ENCODE data around the gene UMODL1. TPM values are rescaled to one million over a fixed set of nuclear protein-coding genes. Genes with fewer than 3 reads are reported as not detected.
A peak's percentile ranks its signal among the peaks of the same experiment; 100 is the strongest.
"Not testable (repeated sequence)": the region's sequence is repeated elsewhere in the genome, so short reads cannot be mapped to it uniquely, and the experiment has no call there.

UMODL1 gene
- total RNA-seq, 1 donor from 2014 or later = 0.05 TPM

GRCh38 chr21:42105476-42106315 lies 34.6 kb downstream of the UMODL1 start:
- ATAC-seq (ENCODE audit: poor library complexity) (no peak), DNase-seq (no peak)
- intact Hi-C loops (cut with DNase I) = no loop called here

- DNase-seq (no peak), ATAC-seq (ENCODE audit: poor library complexity) (no peak)
- intact Hi-C loops (cut with DNase I) = no loop called here
Observed at GRCh38 chr21:42106425-42106824, 35.3 kb downstream of the UMODL1 start.

GRCh38 chr21:42107177-42107880 lies 36.2 kb downstream of the UMODL1 start:
- intact Hi-C loops (cut with DNase I) = no loop called here
- ATAC-seq (ENCODE audit: poor library complexity) (peak; percentile 15), DNase-seq (no peak)

- intact Hi-C loops (cut with DNase I) = no loop called here
- DNase-seq = peak; percentile 76
- ATAC-seq (ENCODE audit: poor library complexity) = peak; percentile 95
Observed at GRCh38 chr21:42107881-42108553, 36.9 kb downstream of the UMODL1 start.

GRCh38 chr21:42108554-42109340 lies 37.6 kb downstream of the UMODL1 start:
- intact Hi-C loops (cut with DNase I) = no loop called here
- no peak for ATAC-seq (ENCODE audit: poor library complexity)
- DNase-seq = no peak

- DNase-seq (no peak), ATAC-seq (ENCODE audit: poor library complexity) (no peak)
- intact Hi-C loops (cut with DNase I) = no loop called here
Observed at GRCh38 chr21:42109473-42109872, 38.4 kb downstream of the UMODL1 start.

- no peak for DNase-seq
- no peak for ATAC-seq (ENCODE audit: poor library complexity)
- intact Hi-C loops (cut with DNase I) = loop anchor here (10.0 kb wide), 1 partner anchor 495 kb away; no protein-coding TSS in a partner anchor
Observed at GRCh38 chr21:42109873-42110525, 38.9 kb downstream of the UMODL1 start.

GRCh38 chr21:42110691-42111469 lies 39.8 kb downstream of the UMODL1 start:
- DNase-seq (no peak), ATAC-seq (ENCODE audit: poor library complexity) (no peak)
- intact Hi-C loops (cut with DNase I) = loop anchor here (10.0 kb wide), 1 partner anchor 496 kb away; no protein-coding TSS in a partner anchor

GRCh38 chr21:42111470-42111743 lies 40.3 kb downstream of the UMODL1 start:
- no peak for ATAC-seq (ENCODE audit: poor library complexity)
- DNase-seq = no peak
- intact Hi-C loops (cut with DNase I) = loop anchor here (10.0 kb wide), 1 partner anchor 497 kb away; no protein-coding TSS in a partner anchor

GRCh38 chr21:42111811-42112210 lies 40.7 kb downstream of the UMODL1 start:
- ATAC-seq (ENCODE audit: poor library complexity) (no peak), DNase-seq (no peak)
- intact Hi-C loops (cut with DNase I) = loop anchor here (10.0 kb wide), 1 partner anchor 497 kb away; no protein-coding TSS in a partner anchor

GRCh38 chr21:42112238-42112637 lies 41.1 kb downstream of the UMODL1 start:
- intact Hi-C loops (cut with DNase I) = loop anchor here (10.0 kb wide), 1 partner anchor 497 kb away; no protein-coding TSS in a partner anchor
- DNase-seq (no peak), ATAC-seq (ENCODE audit: poor library complexity) (no peak)

GRCh38 chr21:42112857-42113256 lies 41.7 kb downstream of the UMODL1 start:
- intact Hi-C loops (cut with DNase I) = loop anchor here (10.0 kb wide), 1 partner anchor 498 kb away; no protein-coding TSS in a partner anchor
- ATAC-seq (ENCODE audit: poor library complexity) = no peak
- DNase-seq = no peak

- intact Hi-C loops (cut with DNase I) = loop anchor here (10.0 kb wide), 1 partner anchor 499 kb away; no protein-coding TSS in a partner anchor
- ATAC-seq (ENCODE audit: poor library complexity) (no peak), DNase-seq (no peak)
Observed at GRCh38 chr21:42113926-42114409, 42.9 kb downstream of the UMODL1 start.

- intact Hi-C loops (cut with DNase I) = loop anchor here (10.0 kb wide), 1 partner anchor 500 kb away; no protein-coding TSS in a partner anchor
- DNase-seq (no peak), ATAC-seq (ENCODE audit: poor library complexity) (no peak)
Observed at GRCh38 chr21:42114646-42115045, 43.5 kb downstream of the UMODL1 start.

- intact Hi-C loops (cut with DNase I) = loop anchor here (10.0 kb wide), 1 partner anchor 500 kb away; no protein-coding TSS in a partner anchor
- DNase-seq (no peak), ATAC-seq (ENCODE audit: poor library complexity) (no peak)
Observed at GRCh38 chr21:42115136-42115683, 44.1 kb downstream of the UMODL1 start.

- DNase-seq; ATAC-seq (ENCODE audit: poor library complexity): not testable (repeated sequence)
- intact Hi-C loops (cut with DNase I) = loop anchor here (2.0 to 10.0 kb wide), 2 partner anchors 300 to 502 kb away; no protein-coding TSS in a partner anchor
Observed at GRCh38 chr21:42116551-42116950, 45.4 kb downstream of the UMODL1 start.
